HL-60 (cell line): Measurements from ENCODE around the gene COASY.

Experiments
- DNase-seq, 2 experiments: peaks; one replicate each; pipeline ENCODE4 v3.0.0-alpha.2; 2010 to 2020; ENCODE audit warnings: low read depth in 1 of 2, low spot score in 1 of 2
- H3K27ac ChIP-seq: fragments of 250-450 bp; sonication (Bioruptor Pico); replicated peaks from 2 replicates; pipeline ENCODE4 v1.5.1; 2020; ENCODE audit warnings: mild to moderate bottlenecking, moderate library complexity
- H3K27me3 ChIP-seq: fragments of 250-450 bp; sonication (Bioruptor Pico); 2 replicates; pipeline ENCODE4 v1.5.1; 2021; ENCODE audit warnings: mild to moderate bottlenecking, moderate library complexity; ENCODE audit not compliant: insufficient read depth, poor library complexity, severe bottlenecking
- H3K4me3 ChIP-seq: replicated peaks from 2 replicates; pipeline ENCODE4 v1.5.1; 2011; ENCODE audit warnings: mild to moderate bottlenecking, control low read depth, low read length; ENCODE audit not compliant: insufficient read depth
- GABPA ChIP-seq: IDR thresholded peaks from 2 replicates; pipeline ENCODE4 v1.6.1; 2012; ENCODE audit warnings: low read depth
- POLR2AphosphoS5 ChIP-seq: IDR thresholded peaks from 2 replicates; pipeline ENCODE4 v1.6.1; 2012; ENCODE audit warnings: low read depth
- SPI1 ChIP-seq: IDR thresholded peaks from 2 replicates; pipeline ENCODE4 v1.6.1; 2012; ENCODE audit warnings: low read depth, mild to moderate bottlenecking, borderline replicate concordance
- TF ChIP-seq, protein P1 (sequence below): IDR thresholded peaks from one replicate; pipeline ENCODE4 v1.5.1; 2011; ENCODE audit warnings: low read length, control low read depth, inconsistent platforms; ENCODE audit not compliant: insufficient read depth
- TF ChIP-seq, protein P2 (sequence below): IDR thresholded peaks from 2 replicates; pipeline ENCODE4 v1.6.1; 2012; ENCODE audit warnings: low read depth; ENCODE audit not compliant: insufficient replicate concordance

Gene COASY

DNA sequence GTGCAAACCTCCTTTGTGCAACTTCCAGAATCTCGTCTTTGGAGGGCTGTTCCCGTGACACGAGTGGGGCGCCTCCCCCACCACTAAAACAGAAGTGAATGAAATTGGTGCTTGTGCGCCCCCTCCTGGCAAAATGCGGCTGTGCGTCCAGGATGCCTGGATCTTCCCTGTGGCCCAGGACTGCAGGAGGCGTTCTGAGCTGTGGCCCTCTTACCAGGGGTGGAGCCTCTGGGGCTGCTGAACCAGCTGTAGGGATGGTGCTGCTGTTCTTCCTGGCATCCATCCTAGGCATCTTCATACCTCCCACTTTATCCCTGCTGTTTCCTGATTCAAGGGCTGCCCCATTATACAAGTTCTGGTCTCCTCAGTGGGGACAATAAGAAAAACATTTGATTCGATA is 44.4 kb upstream of the COASY start:
- H3K4me3 ChIP-seq = no peak overlapping the region
- TF ChIP-seq, protein P1, sequence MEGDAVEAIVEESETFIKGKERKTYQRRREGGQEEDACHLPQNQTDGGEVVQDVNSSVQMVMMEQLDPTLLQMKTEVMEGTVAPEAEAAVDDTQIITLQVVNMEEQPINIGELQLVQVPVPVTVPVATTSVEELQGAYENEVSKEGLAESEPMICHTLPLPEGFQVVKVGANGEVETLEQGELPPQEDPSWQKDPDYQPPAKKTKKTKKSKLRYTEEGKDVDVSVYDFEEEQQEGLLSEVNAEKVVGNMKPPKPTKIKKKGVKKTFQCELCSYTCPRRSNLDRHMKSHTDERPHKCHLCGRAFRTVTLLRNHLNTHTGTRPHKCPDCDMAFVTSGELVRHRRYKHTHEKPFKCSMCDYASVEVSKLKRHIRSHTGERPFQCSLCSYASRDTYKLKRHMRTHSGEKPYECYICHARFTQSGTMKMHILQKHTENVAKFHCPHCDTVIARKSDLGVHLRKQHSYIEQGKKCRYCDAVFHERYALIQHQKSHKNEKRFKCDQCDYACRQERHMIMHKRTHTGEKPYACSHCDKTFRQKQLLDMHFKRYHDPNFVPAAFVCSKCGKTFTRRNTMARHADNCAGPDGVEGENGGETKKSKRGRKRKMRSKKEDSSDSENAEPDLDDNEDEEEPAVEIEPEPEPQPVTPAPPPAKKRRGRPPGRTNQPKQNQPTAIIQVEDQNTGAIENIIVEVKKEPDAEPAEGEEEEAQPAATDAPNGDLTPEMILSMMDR = peak; percentile 92
- TF ChIP-seq GABPA = no peak
- peak; percentile 56; the same call in 1 of the 2 replicates for TF ChIP-seq SPI1
- H3K27me3 ChIP-seq = no peaks in the 10 kb centered on the region
- peak; percentile 66 to 80 for DNase-seq
- no peak overlapping the region for H3K27ac ChIP-seq

DNA sequence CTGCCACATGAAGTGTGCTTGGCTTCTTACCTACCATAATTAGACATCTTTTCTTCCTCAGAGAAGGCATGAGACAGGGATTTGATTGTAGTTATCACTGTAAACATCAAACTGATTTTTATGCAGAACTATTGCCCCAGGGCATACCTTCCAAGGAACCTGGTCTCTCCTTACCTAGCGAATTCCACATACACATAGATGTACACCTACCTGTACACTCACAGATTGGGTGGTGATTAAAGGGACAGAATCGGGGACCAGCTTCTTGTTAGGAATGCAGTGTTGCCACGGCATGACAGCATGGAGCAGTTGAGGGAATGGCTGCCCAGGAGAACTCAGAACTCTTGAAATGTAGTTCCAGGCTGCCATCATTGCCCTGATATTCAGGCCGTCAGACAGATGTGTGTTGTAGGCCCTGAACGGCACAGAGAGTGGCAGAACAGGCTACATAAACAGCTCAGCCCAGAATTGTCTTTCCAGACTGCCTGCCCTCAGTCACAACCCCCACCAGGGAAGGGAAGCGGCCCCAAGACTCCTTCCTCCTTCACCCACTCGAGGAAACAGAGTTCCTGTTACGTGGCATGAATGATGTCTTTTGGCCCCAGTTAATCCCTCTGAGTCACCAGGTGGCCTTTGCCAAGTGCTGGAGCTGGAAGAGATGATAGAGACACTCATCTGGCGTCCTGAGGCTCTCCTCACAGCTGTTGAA is 43.7 kb upstream of the COASY start:
- no peak for TF ChIP-seq SPI1
- Histone ChIP-seq H3K27ac (peak overlapping the region; percentile 3; the same call in 1 of the 2 replicates), H3K4me3 (no peak overlapping the region), H3K27me3 (no peaks in the 10 kb centered on the region)
- peak; percentile 46 to 80 for DNase-seq

DNA sequence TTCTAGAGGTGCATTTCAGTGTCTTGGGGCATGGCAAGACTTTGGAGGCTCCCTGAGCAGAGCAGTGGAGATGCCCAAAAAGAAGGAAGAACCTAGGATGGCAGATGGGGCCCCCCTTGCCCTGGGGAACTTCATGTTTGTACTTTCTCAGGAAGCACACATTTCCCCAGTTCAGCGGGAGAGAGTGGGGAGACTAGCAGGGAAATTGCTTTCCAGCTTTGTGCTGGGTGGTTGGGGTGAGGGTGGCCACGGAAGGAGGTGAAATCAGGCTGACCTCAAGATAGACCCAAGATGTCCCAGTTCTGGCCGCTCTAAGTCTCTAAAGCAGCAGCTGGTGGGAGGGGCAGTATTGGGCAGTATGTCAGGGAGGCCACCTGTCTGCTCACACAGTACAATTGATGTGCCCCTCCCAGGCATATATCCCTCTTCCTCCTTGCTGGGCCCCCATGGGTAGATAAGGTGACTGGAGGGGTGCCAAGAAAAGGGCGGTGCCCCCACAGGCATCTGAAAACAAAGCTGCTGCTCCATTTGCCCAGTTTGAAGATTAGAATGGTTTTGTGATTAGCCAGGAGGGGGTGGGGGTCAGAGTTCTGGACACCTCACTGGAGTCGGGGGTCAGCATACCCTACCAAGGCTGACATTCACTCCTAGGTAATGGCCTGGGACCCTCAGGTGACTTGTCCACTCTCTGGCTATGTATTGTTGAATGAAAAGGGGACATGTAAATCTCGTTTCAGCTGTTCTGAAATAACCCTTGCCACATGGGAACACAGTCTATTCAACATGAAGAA is 43.0 kb upstream of the COASY start:
- TF ChIP-seq, protein P2, sequence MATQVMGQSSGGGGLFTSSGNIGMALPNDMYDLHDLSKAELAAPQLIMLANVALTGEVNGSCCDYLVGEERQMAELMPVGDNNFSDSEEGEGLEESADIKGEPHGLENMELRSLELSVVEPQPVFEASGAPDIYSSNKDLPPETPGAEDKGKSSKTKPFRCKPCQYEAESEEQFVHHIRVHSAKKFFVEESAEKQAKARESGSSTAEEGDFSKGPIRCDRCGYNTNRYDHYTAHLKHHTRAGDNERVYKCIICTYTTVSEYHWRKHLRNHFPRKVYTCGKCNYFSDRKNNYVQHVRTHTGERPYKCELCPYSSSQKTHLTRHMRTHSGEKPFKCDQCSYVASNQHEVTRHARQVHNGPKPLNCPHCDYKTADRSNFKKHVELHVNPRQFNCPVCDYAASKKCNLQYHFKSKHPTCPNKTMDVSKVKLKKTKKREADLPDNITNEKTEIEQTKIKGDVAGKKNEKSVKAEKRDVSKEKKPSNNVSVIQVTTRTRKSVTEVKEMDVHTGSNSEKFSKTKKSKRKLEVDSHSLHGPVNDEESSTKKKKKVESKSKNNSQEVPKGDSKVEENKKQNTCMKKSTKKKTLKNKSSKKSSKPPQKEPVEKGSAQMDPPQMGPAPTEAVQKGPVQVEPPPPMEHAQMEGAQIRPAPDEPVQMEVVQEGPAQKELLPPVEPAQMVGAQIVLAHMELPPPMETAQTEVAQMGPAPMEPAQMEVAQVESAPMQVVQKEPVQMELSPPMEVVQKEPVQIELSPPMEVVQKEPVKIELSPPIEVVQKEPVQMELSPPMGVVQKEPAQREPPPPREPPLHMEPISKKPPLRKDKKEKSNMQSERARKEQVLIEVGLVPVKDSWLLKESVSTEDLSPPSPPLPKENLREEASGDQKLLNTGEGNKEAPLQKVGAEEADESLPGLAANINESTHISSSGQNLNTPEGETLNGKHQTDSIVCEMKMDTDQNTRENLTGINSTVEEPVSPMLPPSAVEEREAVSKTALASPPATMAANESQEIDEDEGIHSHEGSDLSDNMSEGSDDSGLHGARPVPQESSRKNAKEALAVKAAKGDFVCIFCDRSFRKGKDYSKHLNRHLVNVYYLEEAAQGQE = no peak
- TF ChIP-seq, protein P1 = no peak
- H3K27ac ChIP-seq = no peak overlapping the region; the same call in 1 of the 2 replicates

DNA sequence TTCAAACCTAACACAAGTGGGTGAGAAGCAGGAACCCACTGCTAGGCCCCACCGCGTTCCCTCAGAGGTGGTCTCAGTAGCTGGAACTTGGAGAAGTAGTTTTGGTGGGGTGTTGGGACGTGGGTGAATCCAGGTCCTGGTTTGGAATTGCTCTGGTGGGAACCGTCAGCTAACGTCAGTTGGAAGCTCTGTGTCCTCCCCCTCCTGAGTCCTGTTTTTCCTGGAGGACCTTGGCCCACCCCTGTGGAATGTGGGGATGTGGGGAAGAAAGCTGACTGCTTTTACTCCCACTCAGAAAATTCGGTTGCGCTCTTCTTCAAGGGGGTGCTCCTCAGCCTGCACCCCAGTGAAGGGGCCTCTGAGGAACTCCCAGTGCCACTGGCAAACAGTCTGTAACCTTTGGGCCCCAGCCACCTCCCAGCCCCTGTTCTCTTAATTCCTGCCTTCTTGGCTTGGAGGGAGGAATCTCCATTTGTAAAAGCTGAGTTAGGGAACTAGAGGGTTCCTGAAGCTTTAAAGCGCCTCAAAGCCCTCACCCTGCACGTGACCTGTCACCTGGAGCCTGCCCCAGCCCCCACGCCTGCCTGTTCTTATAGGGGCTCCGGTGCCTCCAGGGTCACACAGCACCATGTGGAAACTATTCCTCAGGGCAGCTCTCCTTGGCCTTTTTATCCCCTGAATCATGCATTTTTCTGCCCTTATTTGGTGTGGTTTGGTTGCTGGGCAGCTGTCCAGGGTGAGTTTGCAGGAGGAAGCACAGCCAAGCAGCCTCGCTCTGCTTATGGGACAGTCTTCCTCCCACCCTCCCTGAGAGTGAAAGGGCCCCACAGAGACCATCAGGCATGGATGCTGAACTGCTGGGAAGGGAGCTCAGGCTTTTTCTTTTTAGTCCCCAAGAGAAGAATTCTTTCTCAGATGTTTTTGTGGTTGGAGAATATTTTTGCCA is 42.1 kb upstream of the COASY start:
- TF ChIP-seq POLR2AphosphoS5 = no peak
- TF ChIP-seq, protein P2 = peak; percentile 38
- no peak for TF ChIP-seq SPI1
- no peak for TF ChIP-seq GABPA
- TF ChIP-seq, protein P1 = no peak
- no peaks in the 10 kb centered on the region for H3K27me3 ChIP-seq
- no peak overlapping the region for H3K27ac ChIP-seq
- no peak overlapping the region for H3K4me3 ChIP-seq
- no peak for DNase-seq

More for the DNA sequence above, 43.0 kb upstream of the COASY start:
- no peak overlapping the region for H3K4me3 ChIP-seq
- H3K27me3 ChIP-seq = no peaks in the 10 kb centered on the region
- no peak for DNase-seq
